Measurements from ENCODE around the gene VPS45.

DNA sequence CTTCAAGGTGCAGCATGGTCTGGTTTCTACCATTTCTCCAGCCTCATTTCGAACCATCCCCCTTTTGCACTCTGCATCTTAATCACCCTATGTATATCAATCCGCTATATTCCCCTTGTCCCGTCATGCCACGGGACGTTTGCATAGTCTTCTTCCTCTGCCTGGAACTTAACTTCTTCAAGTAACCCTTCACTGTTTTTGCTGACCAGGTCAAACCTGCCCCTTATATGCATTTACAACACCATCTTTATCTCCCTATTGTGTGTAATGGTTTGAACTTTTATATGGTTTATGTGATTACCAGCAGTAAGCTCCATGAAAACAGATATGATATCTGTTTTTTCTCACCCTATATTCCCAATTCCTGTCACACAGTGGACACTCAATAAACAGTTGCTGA is 2.3 kb downstream of the VPS45 start:
- TF ChIP-seq EZH2 (IDR thresholded peaks at IDR 0.05) (no peak), POLR2AphosphoS5 (IDR thresholded peaks at IDR 0.05; ENCODE audit: borderline replicate concordance, low read depth, low read length) (no peak), FOXP2 (optimal IDR thresholded peaks at IDR 0.05; ENCODE audit: control extremely low read depth, extremely low read length, insufficient read depth) (no peak)

All from SK-N-MC (cell line).